ENCODE data around the gene SEPTIN6.

GRCh38 chrX:119677654-119677981, 15.3 kb downstream of the SEPTIN6 start:
- TF ChIP-seq CTCF (IDR thresholded peaks at IDR 0.05) = no peak
- TF ChIP-seq POLR2A (IDR thresholded peaks at IDR 0.05) = no peak

All from right lobe of liver (tissue), 4 donors.